HG02884 (cell line): ENCODE data around the gene OR1A2.
"Not testable (repeated sequence)": the region's sequence is repeated elsewhere in the genome, so short reads cannot be mapped to it uniquely, and the experiment has no call there.

Experiments
- ATAC-seq: cut with Tn5 transposase; IDR thresholded peaks from one replicate; pipeline ENCODE4 v1.9.1; 2021; ENCODE audit warnings: mild to moderate bottlenecking, moderate library complexity; ENCODE audit not compliant: unreplicated experiment

OR1A2 gene

GRCh38 chr17:3197219-3197618, at the start of gene OR1A2:
Gene OR1A2 (plus strand): TSS chr17:3197519. CDS start chr17:3197519, 0 bp downstream.
- ATAC-seq = no peak

GRCh38 chr17:3157218-3157617, 40.1 kb upstream of the OR1A2 start:
- ATAC-seq = no peak

GRCh38 chr17:3167574-3167973, 29.7 kb upstream of the OR1A2 start:
- no peak for ATAC-seq

- no peak for ATAC-seq
These were observed 7.4 kb upstream of the OR1A2 start for GRCh38 chr17:3189961-3190360.

GRCh38 chr17:3207367-3207766, 10.0 kb downstream of the OR1A2 start, which contains the start of gene OR1A1:
Gene OR1A1 (plus strand): TSS chr17:3207667. CDS start chr17:3215621, 7,954 bp downstream.
- no peak for ATAC-seq

- no peak for ATAC-seq
These were observed 11.2 kb downstream of the OR1A2 start for GRCh38 chr17:3208484-3208883.

- no peak for ATAC-seq
These were observed 15.7 kb downstream of the OR1A2 start for GRCh38 chr17:3213001-3213400.

- no peak for ATAC-seq
These were observed 16.3 kb downstream of the OR1A2 start for GRCh38 chr17:3213587-3213986.

- ATAC-seq = not testable (repeated sequence)
These were observed 22.7 kb downstream of the OR1A2 start for GRCh38 chr17:3219978-3220377.

GRCh38 chr17:3221850-3222249, 24.5 kb downstream of the OR1A2 start:
- no peak for ATAC-seq

GRCh38 chr17:3222505-3222904, 25.2 kb downstream of the OR1A2 start:
- ATAC-seq = no peak

GRCh38 chr17:3224721-3225352, 27.5 kb downstream of the OR1A2 start:
- ATAC-seq = not testable (repeated sequence)

- ATAC-seq = not testable (repeated sequence)
These were observed 35.0 kb downstream of the OR1A2 start for GRCh38 chr17:3232300-3232699.

GRCh38 chr17:3238685-3239084, 41.4 kb downstream of the OR1A2 start:
- ATAC-seq = not testable (repeated sequence)

- ATAC-seq = not testable (repeated sequence)
These were observed 43.7 kb downstream of the OR1A2 start for GRCh38 chr17:3241044-3241443.

- ATAC-seq = not testable (repeated sequence)
These were observed 47.5 kb downstream of the OR1A2 start for GRCh38 chr17:3244841-3245240.
